ENCODE results near the gene MLLT3.

GRCh38 chr9:20664501-20664900 lies 42.2 kb upstream of the MLLT3 start:
- no peak for TF ChIP-seq POLR2A (IDR thresholded peaks at IDR 0.05)
- TF ChIP-seq, protein P1, sequence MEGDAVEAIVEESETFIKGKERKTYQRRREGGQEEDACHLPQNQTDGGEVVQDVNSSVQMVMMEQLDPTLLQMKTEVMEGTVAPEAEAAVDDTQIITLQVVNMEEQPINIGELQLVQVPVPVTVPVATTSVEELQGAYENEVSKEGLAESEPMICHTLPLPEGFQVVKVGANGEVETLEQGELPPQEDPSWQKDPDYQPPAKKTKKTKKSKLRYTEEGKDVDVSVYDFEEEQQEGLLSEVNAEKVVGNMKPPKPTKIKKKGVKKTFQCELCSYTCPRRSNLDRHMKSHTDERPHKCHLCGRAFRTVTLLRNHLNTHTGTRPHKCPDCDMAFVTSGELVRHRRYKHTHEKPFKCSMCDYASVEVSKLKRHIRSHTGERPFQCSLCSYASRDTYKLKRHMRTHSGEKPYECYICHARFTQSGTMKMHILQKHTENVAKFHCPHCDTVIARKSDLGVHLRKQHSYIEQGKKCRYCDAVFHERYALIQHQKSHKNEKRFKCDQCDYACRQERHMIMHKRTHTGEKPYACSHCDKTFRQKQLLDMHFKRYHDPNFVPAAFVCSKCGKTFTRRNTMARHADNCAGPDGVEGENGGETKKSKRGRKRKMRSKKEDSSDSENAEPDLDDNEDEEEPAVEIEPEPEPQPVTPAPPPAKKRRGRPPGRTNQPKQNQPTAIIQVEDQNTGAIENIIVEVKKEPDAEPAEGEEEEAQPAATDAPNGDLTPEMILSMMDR (IDR thresholded peaks at IDR 0.05), result no peak

All from body of pancreas (tissue), 4 donors.